HG03045 (cell line): ENCODE results near the gene DCPS.
A peak's percentile ranks its signal among the peaks of the same experiment; 100 is the strongest.
"Not testable (repeated sequence)": the region's sequence is repeated elsewhere in the genome, so short reads cannot be mapped to it uniquely, and the experiment has no call there.

Experiments
- ATAC-seq: cut with Tn5 transposase; IDR thresholded peaks from one replicate; pipeline ENCODE4 v1.9.1; 2021; ENCODE audit warnings: mild to moderate bottlenecking, moderate library complexity; ENCODE audit not compliant: unreplicated experiment

The DCPS gene

GRCh38 chr11:126303623-126304456 lies at the start of gene DCPS:
Gene DCPS (plus strand): TSS chr11:126304060. CDS start chr11:126304081, 21 bp downstream.
- peak; percentile 93 for ATAC-seq

GRCh38 chr11:126254819-126255218 lies 49.0 kb upstream of the DCPS start:
- no peak for ATAC-seq

- not testable (repeated sequence) for ATAC-seq
Measured at GRCh38 chr11:126255507-126255906, 48.4 kb upstream of the DCPS start.

- ATAC-seq = no peak
Measured at GRCh38 chr11:126256216-126256615, 47.6 kb upstream of the DCPS start.

GRCh38 chr11:126257144-126257543 lies 46.7 kb upstream of the DCPS start:
- ATAC-seq = no peak

- no peak for ATAC-seq
Measured at GRCh38 chr11:126257764-126258163, 46.1 kb upstream of the DCPS start.

GRCh38 chr11:126262216-126262615 lies 41.6 kb upstream of the DCPS start:
- no peak for ATAC-seq

- no peak for ATAC-seq
Measured at GRCh38 chr11:126263489-126263888, 40.4 kb upstream of the DCPS start.

GRCh38 chr11:126265811-126266210 lies 38.0 kb upstream of the DCPS start:
- no peak for ATAC-seq

- ATAC-seq = no peak
Measured at GRCh38 chr11:126267650-126268049, 36.2 kb upstream of the DCPS start.

- peak; percentile 5 for ATAC-seq
Measured at GRCh38 chr11:126268361-126268707, 35.5 kb upstream of the DCPS start.

- ATAC-seq = peak; percentile 99
Measured at GRCh38 chr11:126268708-126269579, 34.9 kb upstream of the DCPS start, which contains the start of the genes FOXRED1 and SRPRA. Gene FOXRED1 (plus strand): TSS chr11:126269154. CDS start chr11:126269207, 53 bp downstream. Gene SRPRA (minus strand): TSS chr11:126268895. CDS start chr11:126268804, 91 bp downstream.

GRCh38 chr11:126277322-126277721 lies 26.5 kb upstream of the DCPS start:
- no peak for ATAC-seq

GRCh38 chr11:126277780-126278179 lies 26.1 kb upstream of the DCPS start:
- ATAC-seq = no peak

GRCh38 chr11:126279191-126279590 lies 24.7 kb upstream of the DCPS start:
- ATAC-seq = no peak

GRCh38 chr11:126280595-126280994 lies 23.3 kb upstream of the DCPS start:
- ATAC-seq = no peak

GRCh38 chr11:126281245-126281644 lies 22.6 kb upstream of the DCPS start:
- ATAC-seq = no peak

- no peak for ATAC-seq
Measured at GRCh38 chr11:126281666-126282175, 22.1 kb upstream of the DCPS start.

- peak; percentile 31 for ATAC-seq
Measured at GRCh38 chr11:126282361-126282735, 21.5 kb upstream of the DCPS start.

GRCh38 chr11:126282736-126283591 lies 20.9 kb upstream of the DCPS start, which contains the start of gene TIRAP:
Gene TIRAP (plus strand): TSS chr11:126283093. CDS start chr11:126290895, 7,802 bp downstream.
- ATAC-seq = peak; percentile 68
